Stimulated activated CD8-positive, alpha-beta memory T cell treated with anti-CD3 and anti-CD28 coated beads, Interleukin-15, amount 100 ng/mL, for 1 hour (primary cell): Measurements from ENCODE around the gene KAT2B.
"Not testable (repeated sequence)": the region's sequence is repeated elsewhere in the genome, so short reads cannot be mapped to it uniquely, and the experiment has no call there.

Experiments
- DNase-seq: peaks from one replicate; pipeline ENCODE4 v3.0.0-alpha.2; 2020; ENCODE audit warnings: low read depth

The KAT2B gene

DNA sequence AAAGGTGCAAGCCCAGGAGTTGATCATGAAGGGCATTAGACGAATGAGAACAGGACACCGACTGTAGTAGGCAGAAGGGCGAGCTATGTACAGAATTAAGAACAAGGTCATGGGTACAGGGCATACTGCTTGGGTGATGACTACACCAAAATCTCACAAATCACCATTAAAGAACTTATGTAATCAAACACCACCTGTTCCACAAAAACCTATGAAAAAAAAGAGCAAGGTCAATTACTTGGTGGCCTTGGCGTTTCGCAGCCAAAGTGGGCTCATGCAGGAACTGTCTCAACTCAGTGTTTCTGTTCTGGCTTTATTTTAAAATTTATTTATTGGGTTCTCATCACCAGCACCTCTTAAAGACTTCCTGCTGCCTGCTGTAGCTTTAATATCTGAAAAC is 2.1 kb downstream of the KAT2B start:
- no peak for DNase-seq

DNA sequence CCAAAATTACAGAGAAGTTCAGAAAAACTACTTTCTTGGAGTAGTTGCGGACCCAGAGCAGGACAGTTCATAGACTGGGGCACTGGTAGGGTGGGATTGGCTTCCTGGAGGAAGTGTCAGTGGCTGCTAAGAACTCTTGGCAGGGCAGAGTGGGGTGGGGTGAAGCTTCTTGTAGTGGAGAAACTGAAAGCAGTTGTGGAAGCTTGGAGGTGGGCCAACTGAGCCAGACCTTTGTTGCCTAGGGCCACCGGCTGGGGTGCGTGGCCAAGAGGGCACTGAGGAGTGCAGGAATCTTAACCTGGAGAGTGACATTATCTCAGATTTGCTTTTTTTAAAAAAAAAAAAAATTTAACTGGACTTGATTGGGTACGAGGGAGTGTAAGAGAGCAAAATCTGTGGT is 3.1 kb downstream of the KAT2B start:
- DNase-seq, result no peak

DNA sequence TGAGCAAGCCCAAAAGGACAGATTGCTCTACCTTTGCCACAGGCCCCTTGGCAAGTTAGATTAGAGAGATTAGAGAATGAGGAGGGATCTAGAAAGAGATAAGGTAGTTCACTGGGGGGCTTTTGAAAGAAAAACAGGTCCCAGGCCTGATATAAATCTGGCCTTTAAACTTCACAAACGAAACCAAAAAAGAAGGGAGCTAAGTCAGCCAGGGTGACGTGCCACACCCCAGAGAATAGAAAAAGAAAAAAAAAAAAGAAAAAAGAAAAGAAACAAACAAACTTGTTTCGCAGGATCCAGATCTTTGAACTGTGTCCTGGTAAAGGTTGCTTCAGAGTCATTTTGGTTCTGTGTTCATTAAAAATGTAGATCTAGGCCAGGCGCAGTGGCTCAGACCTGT is 3.6 kb downstream of the KAT2B start:
- DNase-seq, result no peak

DNA sequence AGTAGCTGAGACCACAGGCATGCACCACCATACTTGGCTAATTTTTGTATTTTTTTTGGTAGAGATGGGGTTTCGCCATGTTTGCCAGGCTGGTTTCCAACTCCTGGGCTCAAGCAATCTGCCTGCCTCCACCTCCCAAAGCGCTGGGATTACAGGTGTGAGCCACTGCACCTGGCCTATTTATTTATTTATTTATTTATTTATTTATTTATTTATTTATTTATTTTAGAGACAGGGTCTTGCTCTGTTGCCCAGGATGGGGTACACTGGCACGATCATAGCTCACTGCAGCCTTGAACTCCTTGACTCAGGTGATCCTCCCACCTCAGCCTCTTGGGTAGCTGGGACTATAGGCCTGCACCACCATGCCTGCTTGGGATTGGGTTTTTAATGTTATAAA is 4.9 kb downstream of the KAT2B start:
- not testable (repeated sequence) for DNase-seq

DNA sequence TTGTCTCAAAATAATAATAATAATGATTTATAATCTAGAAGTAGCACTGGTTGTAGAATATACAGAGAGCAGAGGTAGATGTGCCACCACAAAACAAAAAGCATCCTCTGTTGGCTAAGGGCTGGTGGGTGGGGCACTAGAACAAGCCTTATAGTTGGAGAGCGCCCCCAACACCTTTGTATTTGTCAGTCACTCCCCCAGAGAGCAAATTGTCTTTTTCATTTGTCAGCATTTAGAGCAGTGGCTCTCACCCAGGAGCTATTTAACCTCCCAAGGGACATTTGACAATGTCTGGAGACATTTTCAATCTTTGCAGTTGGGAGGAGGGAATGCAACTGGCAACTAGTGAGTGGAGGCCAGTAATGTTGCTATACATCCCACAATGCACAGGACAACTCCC is 6.3 kb downstream of the KAT2B start:
- no peak for DNase-seq

DNA sequence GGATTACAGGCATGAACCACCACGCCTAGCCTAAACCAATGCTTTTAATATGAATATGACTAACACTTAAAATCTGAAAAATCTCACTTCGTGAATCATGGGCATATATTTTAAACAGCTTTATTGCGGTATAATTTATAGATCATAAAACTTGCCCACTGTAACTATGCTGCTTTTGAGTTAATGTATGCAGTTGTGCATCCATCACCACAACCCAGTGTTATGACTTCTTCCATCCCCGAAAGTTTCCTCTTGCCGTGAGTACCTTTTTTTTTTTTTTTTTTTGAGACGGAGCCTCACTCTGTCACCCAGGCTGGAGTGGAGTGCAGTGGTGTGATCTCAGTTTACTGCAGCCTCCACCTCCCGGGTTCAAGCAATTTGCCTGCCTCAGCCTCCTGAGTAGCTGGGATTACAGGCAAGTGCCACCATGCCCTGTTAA is 7.1 kb downstream of the KAT2B start:
- DNase-seq, result no peak

DNA sequence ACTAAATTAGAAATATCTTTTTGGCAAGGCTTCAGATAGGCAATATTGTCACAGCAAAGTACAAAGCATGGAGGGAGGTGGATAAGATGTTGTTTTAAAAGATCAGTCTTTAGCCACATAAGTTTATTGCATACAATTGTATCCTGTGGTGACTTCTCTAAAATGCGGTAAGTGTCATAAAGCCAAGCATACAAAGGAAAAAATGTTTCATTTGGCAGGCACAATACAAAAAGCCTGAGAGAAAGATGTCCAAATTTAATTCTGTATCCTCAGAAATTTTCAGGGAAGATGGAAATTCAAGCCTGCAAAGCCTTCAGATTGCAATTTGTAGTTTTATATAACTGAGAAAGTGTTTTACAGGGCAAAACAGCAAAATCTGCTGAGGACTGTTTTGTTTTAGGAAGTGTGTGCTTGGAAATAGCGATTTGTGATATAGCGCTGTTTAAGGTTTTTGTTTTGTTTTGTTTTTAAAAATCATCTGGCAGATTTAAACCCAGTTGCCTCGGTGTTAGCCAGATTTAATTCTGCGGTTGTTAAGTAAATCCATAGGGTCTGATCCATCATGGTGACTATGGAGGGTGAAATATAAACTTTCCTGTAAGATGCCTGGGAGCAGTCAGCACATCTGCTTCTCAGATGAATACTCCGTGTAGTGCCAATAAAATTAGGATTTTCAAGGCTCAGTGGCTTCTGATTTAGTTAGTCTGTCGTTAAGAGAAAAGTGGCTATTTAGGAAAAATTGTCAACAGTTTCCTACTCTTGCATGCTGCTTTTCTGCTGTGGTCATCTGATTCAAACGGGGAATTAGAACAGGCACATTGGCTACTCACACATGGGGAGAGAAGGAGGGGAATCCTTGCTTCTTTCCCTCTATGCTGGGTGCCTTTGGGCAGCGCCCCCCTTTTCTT is 8.0 kb downstream of the KAT2B start:
- DNase-seq, result no peak

DNA sequence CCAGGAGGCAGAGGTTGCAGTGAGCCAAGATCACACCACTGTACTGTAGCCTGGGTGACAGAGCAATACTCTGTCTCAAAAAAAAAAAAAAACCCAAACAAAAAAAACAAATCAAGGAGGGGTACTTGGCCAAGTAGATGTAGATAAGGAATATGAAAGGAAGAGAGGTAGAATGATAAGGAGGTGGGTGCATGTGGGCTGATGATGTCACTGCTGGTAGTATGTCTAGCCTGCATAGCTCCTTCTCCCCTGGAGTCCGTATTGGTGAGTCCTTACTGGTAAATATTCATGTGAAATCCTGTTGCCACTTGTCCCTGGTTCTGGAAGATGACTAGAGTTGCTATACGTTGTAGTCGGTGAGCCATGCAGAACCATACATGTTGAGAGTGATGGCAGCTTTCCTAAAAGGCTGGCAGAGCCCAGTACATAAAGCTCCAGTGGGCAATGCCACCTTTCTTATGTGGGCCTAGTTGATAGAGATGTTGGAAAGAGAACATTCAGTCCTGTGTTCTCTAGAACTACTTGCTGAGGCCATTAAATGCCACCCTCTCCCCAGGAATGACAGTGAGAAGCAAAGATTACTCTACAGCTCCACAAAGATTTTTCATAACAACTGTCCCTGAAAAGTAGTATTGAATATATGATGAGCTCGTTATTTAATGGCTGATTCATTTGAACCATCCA is 11.0 kb downstream of the KAT2B start:
- DNase-seq, result no peak

DNA sequence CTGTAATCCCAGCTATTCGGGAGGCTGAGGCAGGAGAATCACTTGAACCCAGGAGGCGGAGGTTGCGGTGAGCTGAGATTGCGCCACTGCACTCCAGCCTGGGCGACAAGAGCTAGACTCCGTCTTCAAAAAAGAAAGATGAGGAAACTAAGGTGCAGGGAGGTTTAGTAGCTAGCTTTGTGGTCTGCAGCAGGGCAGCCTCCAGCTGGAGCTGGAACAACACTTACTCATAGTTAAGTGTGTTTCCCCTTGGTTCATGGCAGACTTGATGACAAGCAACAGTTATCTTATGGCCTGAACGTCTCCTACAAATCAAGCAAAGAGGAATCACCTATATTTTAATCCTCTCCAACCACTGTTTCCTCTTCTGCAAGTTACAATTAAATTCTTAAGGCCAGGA is 12.6 kb downstream of the KAT2B start:
- DNase-seq, result no peak

DNA sequence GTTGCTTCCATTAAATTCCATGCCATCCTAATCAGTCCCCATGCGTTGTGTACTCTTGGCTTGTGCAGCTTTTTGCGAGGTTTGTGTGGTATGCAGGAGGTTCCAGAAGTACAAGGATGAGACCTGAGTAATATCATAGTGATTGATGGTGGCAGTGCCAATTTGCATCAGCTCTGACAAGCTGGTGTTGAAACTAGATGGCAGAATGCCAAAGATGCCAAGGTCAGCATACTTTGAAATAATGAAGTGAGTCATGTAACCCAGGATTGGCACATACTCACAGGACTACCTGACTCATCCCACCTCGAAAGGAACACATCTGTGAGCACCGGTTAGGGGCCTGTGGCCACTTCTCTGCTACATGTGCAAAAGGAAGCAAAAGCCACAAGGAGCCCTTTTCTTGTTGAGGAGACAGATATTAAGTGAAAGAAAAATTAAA is 14.3 kb downstream of the KAT2B start:
- peak; percentile 42 for DNase-seq

DNA sequence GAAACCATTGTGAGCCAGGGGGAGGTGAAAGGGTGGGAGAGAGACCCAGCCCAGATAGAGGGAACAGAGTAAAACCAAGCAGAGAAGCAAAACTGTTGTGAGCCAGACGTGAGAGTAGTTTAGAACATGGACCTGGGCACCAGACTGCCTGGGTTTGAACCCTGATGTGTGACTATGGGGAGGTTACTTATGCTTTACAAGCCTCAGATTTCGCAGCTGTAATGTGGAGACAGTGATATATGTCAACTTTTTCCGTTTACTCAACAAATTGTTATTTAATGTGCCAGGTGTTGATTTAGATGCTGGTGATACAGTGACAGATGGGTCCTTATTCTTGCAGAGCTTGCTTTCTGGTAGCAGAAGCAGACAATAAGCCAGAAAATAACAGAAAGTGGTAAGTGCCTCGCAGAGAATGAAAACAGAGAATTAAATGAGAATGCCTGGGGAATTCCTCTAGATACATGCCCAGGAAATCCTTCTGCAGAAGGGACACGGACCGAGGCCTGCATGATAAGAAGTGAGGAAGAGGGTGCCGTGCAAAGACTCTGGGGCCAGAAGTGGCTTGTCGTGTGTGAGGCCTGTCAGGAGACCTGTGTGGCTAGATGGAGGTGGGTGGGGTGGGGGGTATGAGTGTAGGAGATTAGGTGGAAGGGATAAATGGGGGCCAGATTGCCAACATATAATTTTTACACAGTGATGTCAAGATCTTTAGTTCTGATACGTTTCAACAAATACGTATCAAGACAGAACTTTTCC is 15.0 kb downstream of the KAT2B start:
- no peak for DNase-seq

DNA sequence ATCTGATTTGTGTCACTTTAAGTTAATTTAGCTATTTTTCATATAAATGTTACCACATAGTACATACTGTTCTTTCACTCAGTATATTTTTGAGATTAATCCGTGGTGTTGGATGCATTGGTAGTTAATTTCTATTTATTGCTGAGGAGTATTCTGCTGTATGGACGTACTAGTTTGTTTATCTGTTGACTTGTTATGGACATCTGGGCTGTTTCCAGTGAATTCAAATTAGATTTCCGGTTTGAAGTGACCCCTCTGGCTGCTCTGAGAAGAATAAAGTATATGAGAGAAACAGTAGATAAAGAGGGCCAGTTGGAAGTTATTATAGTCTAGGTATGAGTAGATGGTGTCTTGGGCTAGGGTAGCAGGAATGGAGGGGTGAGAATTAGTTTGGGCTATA is 15.6 kb downstream of the KAT2B start:
- DNase-seq, result no peak

DNA sequence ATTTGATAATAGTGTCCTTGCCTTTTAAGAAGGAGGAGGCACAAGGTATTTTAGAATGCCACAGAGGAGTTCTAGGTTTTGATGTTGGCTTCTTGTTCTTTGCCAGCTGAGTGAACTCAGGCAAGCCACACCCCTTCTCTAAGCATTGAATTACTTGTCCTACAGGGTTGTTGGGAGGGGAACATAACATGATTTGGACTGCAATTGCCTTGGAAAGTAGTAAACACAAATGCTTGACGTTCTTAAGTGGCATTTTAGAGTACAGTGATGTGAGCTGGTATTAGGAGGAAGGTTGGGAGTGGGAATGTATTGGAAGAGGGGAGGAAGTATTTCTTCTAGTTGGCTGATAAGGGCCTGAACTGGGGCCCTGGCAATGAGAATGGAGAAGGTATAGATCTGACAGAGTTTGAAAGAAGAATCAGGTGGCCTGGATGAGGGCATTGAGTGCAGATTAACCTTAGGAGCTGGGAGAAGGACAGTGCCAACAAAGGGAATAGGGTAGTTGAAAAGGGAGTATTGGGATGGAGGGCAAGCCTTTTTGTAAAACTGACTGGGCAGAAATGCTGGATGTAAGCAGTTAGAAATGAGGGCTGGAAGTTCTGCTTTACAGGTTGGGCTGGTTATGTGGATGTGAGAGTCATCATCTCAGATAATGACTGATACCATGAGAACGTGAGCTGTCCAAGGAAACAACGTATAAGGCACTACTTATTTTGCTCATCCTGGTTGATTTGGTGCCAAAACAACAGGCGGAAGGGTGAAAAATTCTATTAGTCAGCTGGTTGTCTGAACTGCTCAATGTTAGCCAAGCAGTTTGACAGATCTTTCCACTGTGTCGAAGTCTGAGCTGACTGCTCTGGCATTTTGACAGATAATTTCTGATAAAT is 16.7 kb downstream of the KAT2B start:
- no peak for DNase-seq

DNA sequence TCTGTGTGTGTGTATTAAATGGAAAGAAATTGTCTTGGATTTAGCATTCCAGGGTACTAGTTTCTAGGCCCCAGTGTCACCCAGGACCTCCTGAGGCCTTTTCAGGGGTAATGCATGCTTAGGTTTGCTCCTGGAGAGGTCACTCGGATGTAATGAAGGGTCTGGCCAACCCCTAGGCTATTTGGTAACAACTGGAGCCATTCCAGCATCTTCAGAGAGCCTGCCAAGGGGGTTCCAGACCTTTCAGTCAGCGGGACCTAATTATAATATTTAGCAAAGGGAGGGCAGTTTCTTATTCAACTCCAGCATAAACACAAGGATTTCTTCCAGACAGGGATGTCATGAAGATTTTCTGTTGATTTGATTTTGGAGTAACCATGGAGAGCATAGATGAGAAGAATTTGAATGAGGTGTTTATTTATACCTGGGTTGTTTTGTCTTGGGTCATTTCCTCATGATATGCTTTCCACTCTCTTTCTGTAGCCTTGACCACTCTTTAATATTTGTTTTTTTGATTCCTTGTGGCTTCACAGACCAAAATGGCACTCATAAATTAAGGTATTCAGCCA is 17.4 kb downstream of the KAT2B start:
- no peak for DNase-seq

DNA sequence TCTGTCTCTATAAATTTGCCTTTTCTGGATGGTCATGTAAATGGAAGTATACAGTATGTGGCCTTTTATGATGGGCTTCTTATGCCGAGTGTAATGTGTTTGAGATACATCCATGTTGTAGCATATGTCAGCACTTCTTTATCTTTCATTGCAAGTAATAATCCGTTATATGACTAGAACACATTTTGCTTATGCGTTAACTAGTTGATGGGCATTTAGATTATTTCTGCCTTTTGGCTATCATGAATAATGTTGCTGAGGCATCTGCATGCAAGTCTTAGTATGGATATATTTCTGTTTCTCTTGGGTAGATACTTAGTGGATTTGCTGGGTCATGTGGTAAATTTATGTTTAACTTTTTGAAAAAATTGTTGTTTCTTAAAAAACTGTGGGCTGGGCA is 19.7 kb downstream of the KAT2B start:
- no peak for DNase-seq

DNA sequence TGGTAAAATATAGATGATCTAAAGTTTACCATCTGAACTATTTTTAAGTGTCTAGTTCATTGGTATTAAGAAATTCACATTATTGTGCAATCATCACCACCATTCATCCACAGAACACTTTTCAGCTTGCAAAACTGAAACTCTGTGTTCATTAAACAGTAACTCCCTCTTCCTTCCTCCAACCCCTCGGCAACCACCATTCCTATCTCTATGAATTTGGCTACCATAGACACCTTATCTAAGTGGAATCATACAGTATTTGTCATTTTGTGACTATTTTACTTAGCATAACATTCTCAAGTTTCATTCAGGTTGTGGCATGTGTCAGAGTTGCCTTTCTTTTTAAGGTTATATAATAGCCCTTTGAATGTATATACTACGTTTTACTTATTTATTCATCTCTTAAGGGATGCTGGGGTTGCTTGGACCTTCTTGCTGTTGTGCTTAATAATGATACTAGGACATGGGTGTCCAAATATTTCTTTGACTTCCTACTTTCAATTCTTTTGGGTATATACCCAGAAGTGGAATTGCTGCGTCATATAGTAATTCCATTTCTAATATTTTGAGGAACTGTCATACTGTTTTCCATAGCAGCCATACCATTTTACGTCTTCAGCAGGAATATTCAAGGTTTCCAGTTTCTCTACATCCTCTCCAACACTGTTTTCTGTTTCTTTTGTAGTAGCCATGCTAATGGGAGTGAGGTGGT is 20.9 kb downstream of the KAT2B start:
- DNase-seq, result no peak

DNA sequence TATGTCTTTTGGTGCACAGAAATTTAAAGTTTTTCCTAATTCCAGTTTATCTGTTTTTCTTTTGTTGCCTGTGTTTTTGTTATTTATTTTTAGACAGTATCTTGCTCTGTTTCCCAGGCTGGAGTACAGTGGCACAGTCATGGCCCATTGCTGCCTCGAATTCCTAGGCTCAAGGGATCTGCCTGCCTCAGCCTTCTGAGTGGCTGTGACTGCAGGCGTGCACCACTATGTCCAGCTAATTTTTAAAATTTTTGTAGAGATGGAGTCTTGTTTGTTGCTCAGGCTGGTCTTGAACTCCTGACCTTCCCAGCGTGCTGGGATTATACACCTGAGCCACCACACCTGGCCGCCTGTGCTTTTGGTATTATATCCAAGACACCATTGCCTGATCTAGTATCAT is 22.8 kb downstream of the KAT2B start:
- no peak for DNase-seq

DNA sequence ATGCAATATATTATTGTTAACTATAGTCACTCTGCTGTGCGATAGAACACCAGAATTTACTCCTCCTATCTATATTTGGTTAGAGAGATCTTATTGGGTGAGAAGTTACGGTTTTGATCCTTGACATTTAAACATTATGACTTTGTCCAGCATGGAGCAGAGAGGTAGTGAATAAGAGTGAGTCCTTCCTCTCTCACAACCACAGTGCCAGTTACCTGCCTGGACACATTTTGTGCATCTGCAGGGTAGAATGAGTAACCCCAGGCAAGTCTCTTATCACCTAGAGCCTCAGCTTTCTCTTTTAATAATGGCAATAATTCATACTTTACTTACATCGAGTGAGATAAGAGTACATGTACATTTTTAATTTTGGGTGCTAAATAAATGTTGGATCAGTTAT is 24.1 kb downstream of the KAT2B start:
- no peak for DNase-seq

DNA sequence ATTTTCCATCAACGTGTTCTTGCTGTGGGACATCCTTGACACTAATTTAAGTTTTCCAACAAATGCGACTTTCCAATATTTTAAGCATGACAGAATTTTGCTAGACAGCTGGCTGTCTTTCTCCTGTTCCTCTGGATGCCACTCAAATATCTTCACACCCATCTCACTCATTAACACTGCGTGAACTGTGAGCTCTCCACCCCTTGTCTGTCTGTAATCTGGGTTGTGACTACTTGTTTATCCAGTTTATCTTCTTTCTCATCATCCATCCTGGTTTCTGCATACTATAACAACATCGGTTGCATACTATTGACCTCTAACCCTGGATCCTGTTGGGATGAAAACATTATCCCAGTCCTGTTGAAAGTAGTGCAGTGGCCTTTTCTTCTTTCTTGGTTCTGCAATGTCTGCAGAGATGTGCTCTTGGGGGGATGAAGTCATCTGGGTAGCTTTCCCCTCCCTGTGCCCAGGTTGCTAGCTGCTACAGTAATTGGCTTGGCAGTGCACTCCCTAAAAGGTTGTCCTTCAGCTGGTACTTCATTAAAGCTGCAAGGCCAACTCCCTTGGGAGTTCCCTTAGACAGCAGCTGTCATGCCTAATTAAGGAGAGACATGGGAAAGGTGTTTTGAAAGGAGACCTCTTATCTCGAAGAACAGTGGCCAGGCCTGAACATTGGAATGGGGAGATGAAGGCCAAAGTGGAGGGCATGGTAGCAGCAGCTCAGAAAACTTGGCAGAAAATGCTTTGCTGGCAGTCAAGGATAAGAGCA is 24.7 kb downstream of the KAT2B start:
- DNase-seq, result no peak

DNA sequence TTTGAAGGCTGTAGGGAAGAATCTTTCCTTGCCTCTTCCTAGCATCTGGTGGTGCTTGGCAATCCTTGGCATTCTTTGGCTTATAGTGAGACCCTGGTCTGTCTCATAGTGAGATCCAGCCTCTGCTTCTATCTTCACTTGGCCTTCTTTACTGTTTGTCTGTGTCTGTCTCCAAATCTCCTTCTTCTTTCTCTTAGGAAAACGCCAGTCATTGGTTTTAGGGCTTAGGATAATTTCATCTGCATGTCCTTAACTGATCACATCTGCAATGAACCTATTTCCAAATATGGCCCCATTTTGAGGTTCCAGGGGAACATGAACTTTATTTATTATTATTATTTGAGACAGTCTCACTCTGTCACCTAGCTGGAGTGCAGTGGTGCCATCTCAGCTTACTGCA is 25.8 kb downstream of the KAT2B start:
- DNase-seq, result no peak
